Right atrium auricular region (tissue), 2 donors: Measurements from ENCODE around the gene DGKD. TPM values are rescaled to one million over a fixed set of nuclear protein-coding genes. Genes with fewer than 3 reads are reported as not detected.

Experiments used
- DNase-seq: peaks from one replicate; pipeline ENCODE4 v3.0.0-alpha.2; 2019; ENCODE audit warnings: low spot score
- H3K27ac ChIP-seq, 2 donors: fragments of 200-600 bp; sonication (generic); 1 replicate in 1 of 2; 2 replicates in 1 of 2; pipeline ENCODE4 v1.5.1; 2016 to 2019
- H3K27me3 ChIP-seq, 2 donors: fragments of 200-600 bp; sonication (generic); one replicate each; pipeline versions ENCODE4 v1.5.1 to v1.6.0; 2017 to 2019
- H3K36me3 ChIP-seq: fragments of 200-600 bp; sonication (generic); one replicate; pipeline ENCODE4 v1.5.1; 2016
- H3K4me1 ChIP-seq, 2 donors: fragments of 200-600 bp; sonication (generic); one replicate each; pipeline versions ENCODE4 v1.5.1 to v1.6.0; 2017 to 2019
- H3K4me3 ChIP-seq, 2 donors: fragments of 200-600 bp; sonication (generic); 1 replicate in 1 of 2; 2 replicates in 1 of 2; pipeline ENCODE4 v1.5.1; 2017 to 2019; ENCODE audit warnings: mild to moderate bottlenecking in 1 of 2, moderate library complexity in 1 of 2
- H3K9me3 ChIP-seq, 2 donors: fragments of 200-600 bp; sonication (generic); one replicate each; pipeline ENCODE4 v1.5.1; 2019
- total RNA-seq, 2 donors: library from RNA; depleted of rRNA; stranded (reverse); fragments of >200 nt; gene quantifications; one replicate each; pipeline ENCODE4 v1.1.0, GENCODE V29; 2016
- TF ChIP-seq, protein P1 (sequence below), 2 donors: fragments of 200-600 bp; sonication (generic); IDR thresholded peaks; one replicate each; pipeline ENCODE4 v1.5.1; 2019; ENCODE audit warnings: antibody characterized with exemption in 2 of 2

The DGKD gene
- total RNA-seq, 2 donors from 2014 or later: 18.4 to 40.1 TPM

DNA sequence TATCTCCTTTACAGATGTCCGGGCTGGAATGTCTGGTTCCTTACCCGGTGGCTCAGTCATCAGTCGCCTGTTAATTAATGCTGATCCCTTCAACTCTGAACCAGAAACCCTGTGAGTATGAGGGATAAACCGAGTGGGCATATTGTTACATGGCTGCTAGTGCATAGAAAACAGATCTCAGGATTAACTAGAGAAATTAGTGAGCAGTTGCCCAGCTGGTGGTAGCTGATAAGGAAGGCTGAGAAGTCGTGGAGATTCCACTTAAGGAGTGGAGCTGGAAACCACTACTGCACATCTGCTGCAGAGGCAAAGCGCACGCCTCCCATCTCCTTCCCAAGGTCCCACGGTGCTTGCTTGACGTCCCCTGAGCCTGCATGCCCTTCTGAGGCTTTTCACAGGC, 97.7 kb downstream of the DGKD start:
- Histone ChIP-seq H3K36me3 (peaks cover 100% of the 10 kb centered on the region), H3K9me3 (no peaks in the 10 kb centered on the region), H3K27ac (no peak overlapping the region), H3K4me3 (no peak overlapping the region), H3K4me1 (no peaks in the 10 kb centered on the region), H3K27me3 (no peaks in the 10 kb centered on the region)
- TF ChIP-seq, protein P1, sequence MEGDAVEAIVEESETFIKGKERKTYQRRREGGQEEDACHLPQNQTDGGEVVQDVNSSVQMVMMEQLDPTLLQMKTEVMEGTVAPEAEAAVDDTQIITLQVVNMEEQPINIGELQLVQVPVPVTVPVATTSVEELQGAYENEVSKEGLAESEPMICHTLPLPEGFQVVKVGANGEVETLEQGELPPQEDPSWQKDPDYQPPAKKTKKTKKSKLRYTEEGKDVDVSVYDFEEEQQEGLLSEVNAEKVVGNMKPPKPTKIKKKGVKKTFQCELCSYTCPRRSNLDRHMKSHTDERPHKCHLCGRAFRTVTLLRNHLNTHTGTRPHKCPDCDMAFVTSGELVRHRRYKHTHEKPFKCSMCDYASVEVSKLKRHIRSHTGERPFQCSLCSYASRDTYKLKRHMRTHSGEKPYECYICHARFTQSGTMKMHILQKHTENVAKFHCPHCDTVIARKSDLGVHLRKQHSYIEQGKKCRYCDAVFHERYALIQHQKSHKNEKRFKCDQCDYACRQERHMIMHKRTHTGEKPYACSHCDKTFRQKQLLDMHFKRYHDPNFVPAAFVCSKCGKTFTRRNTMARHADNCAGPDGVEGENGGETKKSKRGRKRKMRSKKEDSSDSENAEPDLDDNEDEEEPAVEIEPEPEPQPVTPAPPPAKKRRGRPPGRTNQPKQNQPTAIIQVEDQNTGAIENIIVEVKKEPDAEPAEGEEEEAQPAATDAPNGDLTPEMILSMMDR (IDR thresholded peaks at IDR 0.05): no peak
- no peak for DNase-seq

DNA sequence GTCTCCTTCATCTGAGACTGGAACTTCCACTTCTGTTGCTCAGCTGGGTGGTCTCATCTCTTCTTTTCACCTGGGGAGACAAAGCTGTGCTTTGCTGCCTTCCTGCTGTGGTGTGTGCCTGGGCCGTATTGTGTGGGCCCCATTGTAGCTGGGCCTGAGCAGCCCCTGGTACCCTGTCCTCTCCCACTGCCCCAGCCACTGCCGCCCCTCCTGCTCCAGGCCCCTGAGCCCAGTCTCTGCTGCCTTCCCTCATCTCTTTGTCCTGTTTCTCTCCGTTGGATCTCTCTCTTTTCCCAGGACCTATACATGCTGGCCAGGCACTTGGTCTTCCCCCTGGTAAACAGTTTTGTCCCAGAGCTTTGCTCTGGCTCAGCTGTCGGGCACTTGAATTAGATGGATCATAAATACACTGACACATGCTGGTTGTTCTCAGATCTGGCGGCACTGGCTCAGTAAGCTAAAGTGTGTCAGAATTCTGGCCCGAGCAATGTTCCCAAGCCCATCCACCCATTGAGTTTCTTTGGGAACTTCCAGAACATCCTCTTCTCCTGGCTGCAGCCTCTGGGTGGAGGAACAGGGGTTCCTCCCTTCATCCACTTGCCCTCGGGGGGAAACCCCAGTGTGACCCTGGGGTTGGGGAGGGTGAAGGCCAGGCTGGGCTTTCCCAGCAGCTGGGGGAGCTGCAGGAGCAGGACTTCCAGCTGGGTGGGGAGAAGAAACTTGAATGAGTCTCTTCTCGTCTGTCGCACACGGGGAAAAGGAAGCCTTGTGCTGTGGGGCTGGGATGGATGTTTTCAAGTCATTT, 99.0 kb downstream of the DGKD start:
- DNase-seq: no peak
- Histone ChIP-seq H3K36me3 (peaks cover 100% of the 10 kb centered on the region), H3K9me3 (no peaks in the 10 kb centered on the region), H3K27ac (no peak overlapping the region), H3K4me1 (no peaks in the 10 kb centered on the region), H3K27me3 (no peaks in the 10 kb centered on the region), H3K4me3 (no peak overlapping the region)
- TF ChIP-seq, protein P1 (IDR thresholded peaks at IDR 0.05): no peak

DNA sequence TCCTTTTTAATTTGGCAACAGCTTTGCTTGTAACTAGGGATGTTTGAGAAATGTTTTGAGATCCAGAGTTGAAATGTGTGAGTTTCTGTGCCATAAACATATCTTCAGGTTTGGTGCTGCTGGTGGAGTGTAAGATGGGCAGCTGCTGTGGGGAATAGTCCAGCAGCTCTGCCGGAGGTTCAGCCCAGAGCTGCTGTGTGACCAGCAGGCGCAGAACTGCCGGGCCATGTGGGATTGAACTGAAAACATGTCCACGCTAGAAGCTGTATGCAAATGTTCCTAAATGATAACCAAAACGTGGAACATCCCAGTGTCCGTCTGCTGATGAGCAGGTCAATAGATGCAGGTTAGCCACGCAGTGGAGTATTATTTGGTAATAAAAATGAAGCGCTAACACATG, 99.6 kb downstream of the DGKD start:
- DNase-seq: no peak
- H3K9me3 ChIP-seq: no peaks in the 10 kb centered on the region
- H3K27ac ChIP-seq: no peak overlapping the region
- no peaks in the 10 kb centered on the region for H3K4me1 ChIP-seq
- TF ChIP-seq, protein P1 (IDR thresholded peaks at IDR 0.05): no peak
- H3K36me3 ChIP-seq: peaks cover 100% of the 10 kb centered on the region
- H3K4me3 ChIP-seq: no peak overlapping the region
- no peaks in the 10 kb centered on the region for H3K27me3 ChIP-seq

DNA sequence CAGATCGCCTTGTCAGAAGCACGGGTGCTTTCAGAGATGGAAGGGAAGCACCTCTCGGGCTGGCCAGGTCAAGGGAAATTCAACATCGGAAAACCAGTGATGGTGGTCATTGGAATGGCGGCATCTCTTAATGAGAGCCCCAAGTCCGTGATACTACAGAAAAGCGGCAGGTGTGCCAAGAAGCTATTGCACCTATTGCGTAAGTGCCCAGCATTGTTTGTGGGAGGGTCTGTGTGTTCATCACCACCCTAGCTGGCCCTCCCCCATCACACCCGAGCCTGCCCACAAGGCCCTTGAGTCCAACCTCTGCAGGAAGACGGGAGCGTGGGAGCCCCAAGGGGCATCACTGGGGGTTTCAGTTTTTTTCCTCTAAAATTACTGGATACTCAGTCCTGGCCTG, 100.7 kb downstream of the DGKD start:
- Histone ChIP-seq H3K27me3 (no peaks in the 10 kb centered on the region), H3K4me3 (no peak overlapping the region), H3K9me3 (no peaks in the 10 kb centered on the region), H3K36me3 (peaks cover 100% of the 10 kb centered on the region), H3K4me1 (no peaks in the 10 kb centered on the region), H3K27ac (no peak overlapping the region)
- TF ChIP-seq, protein P1 (IDR thresholded peaks at IDR 0.05): no peak
- DNase-seq: no peak

DNA sequence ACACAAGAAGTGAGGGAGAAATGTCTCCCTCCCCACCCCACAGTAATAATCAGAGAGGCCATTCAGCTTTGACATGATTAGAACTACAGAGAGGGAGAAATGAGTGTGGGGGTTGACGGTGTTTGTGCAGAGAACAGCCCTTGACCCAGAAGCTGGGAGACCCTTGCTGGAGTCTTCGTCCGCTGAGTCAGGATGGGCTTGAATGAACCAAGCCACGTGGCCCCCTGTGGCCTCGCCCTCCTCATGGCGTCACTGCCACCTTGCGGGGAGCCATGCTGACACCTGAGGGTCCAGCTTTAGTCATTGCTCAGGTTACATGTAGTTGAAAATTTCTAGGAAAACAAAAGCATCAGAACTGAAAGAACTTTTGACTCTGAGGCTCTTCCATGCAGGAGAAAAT, 101.2 kb downstream of the DGKD start:
- Histone ChIP-seq H3K4me1 (no peaks in the 10 kb centered on the region), H3K4me3 (no peak overlapping the region), H3K27ac (no peak overlapping the region), H3K27me3 (no peaks in the 10 kb centered on the region), H3K36me3 (peaks cover 100% of the 10 kb centered on the region), H3K9me3 (no peaks in the 10 kb centered on the region)
- TF ChIP-seq, protein P1 (IDR thresholded peaks at IDR 0.05): no peak
- no peak for DNase-seq

DNA sequence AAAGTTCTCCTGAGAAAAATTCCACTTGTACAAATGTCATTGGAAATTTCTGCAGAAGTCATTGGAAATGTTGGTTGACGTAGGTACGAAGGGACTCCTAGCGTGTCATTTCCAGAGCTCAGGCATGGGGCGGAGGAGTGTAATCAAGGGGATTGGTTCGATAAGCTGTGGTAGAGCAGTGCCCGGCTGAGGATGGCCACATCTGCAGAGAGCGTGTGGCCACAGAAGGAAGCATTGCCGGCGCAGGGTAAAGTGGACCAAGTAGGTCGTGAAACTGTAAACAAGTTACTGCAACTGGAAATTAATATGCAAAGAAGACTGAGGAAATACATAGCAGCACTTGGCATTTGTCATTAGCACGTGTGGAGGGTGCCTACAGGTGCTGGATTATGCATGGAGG, 101.8 kb downstream of the DGKD start:
- Histone ChIP-seq H3K27ac (no peak overlapping the region), H3K27me3 (no peaks in the 10 kb centered on the region), H3K36me3 (peaks cover 100% of the 10 kb centered on the region), H3K4me1 (no peaks in the 10 kb centered on the region), H3K9me3 (no peaks in the 10 kb centered on the region), H3K4me3 (no peak overlapping the region)
- TF ChIP-seq, protein P1 (IDR thresholded peaks at IDR 0.05): no peak
- no peak for DNase-seq
